Mammary epithelial cell (primary cell): ENCODE data around the gene EVA1A.

Experiments
- CTCF ChIP-seq, 2 donors: IDR thresholded peaks in 1 of 2; conservative IDR thresholded peaks in 1 of 2; 2 replicates each; pipeline ENCODE4 v1.5.1; 2011 to 2012; ENCODE audit warnings: inconsistent platforms in 2 of 2, low read length in 2 of 2, mild to moderate bottlenecking in 2 of 2, control low read depth in 1 of 2, low read depth in 1 of 2; ENCODE audit not compliant: insufficient read depth in 1 of 2; ENCODE audit errors: extremely low read depth in 1 of 2
- EZH2 ChIP-seq: IDR thresholded peaks from 2 replicates; pipeline ENCODE4 v1.6.1; 2012; ENCODE audit warnings: low read length, inconsistent platforms, borderline replicate concordance

- TF ChIP-seq CTCF (conservative IDR thresholded peaks at IDR 0.05 in 1 of 2, IDR thresholded peaks at IDR 0.05 in 1 of 2; ENCODE audit: extremely low read depth in 1 of 2, insufficient read depth in 1 of 2, low read depth in 1 of 2, low read length in 2 of 2): no peak
- TF ChIP-seq EZH2: no peak
Measured at GRCh38 chr2:75609937-75610508, 49.3 kb upstream of the EVA1A start.
